ENCODE data around the gene FAM185A. TPM values are rescaled to one million over a fixed set of nuclear protein-coding genes. Genes with fewer than 3 reads are reported as not detected.
"Not testable (repeated sequence)": the region's sequence is repeated elsewhere in the genome, so short reads cannot be mapped to it uniquely, and the experiment has no call there.

The FAM185A gene
- total RNA-seq, 1 donor from 2014 or later, result 8.5 TPM

DNA sequence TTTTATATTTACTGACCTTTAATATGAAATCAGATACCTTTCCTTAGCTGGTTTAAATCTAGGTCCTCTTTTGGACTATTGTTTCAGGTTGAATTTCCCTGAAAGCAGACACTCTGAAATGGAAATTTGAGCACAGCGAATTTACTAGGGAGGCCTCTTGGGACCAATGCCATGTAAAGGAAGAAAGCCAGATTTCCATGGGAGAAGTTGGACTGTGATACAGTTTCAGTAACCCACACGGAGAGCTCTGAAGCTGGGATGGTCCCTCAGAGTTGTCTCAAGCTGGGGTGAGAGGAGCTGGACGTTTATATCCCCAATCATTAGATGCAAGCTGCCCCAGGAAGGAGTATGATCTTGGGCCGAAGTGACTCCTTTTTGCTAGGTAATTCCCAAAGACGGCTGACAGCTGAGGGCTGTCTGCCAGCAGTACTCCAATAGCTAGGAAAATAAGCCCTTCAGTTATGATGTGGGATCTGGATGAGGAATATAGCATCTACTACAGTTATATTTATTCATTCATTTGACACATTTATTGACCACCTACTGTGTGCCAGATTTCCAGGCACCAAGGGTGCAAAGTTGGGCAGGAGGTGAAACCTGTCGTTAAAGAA, 14.6 kb downstream of the FAM185A start:
- ATAC-seq (ENCODE audit: poor library complexity), result peak; percentile 62
- DNase-seq; intact Hi-C loops (cut with DNase I): not testable (repeated sequence)

DNA sequence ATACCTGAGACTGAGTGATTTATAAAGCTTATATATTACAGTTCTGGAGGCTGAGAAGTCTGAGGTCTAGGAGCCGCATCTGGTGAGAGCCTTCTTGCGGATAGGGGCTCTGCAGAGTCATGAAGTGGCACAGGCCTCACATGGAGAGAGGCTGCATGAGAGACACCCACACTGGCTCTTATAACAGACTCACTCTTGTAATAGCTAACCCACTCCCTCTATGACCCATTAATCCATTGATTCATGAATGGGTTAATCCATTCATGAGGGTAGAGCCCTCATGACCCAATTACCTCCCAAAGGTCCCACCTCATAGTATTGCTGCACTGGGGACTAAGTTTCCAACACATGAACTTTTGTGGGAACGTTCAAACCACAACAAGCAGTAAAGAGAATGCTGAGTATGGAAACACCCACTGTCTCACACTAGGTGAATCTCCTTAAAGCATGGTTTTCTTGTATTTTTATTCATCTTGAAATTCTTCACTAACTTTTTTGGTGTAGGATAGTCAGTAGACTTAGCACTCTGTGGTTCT, 20.9 kb downstream of the FAM185A start:
- ATAC-seq (ENCODE audit: poor library complexity); intact Hi-C loops (cut with DNase I); DNase-seq: not testable (repeated sequence)

DNA sequence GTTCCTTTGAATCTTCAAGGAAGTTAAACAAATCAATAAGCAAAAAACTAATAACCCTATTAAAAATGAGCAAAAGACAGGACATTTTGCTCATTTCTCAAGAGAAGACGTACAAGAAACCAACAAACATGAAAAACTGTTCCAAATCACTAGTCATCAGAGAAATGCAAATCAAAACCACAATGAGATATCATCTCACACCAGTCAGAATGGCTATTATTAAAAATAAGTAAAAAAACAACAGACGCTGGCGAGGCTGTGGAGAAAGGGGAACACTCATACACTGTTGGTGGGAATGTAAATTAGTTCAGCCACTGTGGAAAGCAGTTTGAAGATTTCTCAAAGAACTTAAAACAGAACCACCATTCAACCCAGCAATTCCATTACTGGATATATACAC, 21.7 kb downstream of the FAM185A start:
- DNase-seq; ATAC-seq (ENCODE audit: poor library complexity); intact Hi-C loops (cut with DNase I): not testable (repeated sequence)

DNA sequence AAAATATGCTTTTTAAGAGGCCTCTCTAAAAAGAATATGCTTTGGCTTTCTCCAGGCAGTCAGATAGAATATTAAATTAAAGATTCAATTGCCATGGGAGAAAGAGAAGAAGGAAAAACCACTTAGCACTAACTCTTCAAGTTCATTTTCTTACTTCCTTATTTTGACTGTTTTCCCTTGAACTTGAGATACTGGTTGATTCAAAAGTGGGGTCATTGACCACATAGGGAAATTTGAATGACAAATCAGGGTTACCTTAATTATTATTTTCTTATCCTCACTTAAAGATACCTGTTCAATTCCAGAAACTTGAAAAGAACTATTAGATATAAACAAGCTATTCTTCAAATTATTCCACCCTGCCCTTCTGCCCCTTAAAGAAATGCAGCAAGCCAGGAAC, 27.4 kb downstream of the FAM185A start:
- DNase-seq; intact Hi-C loops (cut with DNase I); ATAC-seq (ENCODE audit: poor library complexity): not testable (repeated sequence)

DNA sequence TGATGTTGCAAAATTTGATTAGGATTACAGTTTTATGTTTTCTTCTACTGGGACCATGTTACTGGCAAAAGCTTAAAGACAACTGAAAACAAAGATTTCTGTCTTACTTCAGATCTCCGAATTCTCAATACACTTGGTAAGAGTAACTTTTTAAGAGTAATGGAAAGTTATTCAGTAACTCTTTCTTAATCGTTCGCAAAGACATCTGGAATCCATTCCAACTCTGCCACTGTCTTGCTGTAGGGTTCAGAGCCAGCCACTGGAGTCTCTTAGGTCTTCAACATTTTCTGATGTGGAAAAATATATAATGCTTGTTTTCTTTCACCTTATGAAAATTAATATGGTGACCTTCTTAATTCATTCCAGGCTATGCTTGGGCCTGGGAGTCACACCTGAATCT, 29.9 kb downstream of the FAM185A start:
- ATAC-seq (ENCODE audit: poor library complexity); intact Hi-C loops (cut with DNase I); DNase-seq: not testable (repeated sequence)

DNA sequence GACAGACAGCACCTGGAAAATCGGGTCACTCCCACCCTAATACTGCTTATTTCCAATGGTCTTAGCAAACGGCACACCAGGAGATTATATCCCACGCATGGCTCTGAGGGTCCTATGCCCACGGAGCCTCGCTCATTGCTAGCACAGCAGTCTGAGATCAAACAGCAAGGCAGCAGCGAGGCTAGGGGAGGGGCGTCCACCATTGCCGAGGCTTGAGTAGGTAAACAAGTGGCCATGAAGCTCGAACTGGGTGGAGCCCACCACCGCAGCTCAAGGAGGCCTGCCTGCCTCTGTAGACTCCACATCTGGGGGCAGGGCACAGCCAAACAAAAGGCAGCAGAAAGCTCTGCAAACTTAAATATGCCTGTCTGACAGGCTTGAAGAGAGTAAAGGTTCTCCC, 32.1 kb downstream of the FAM185A start:
- ATAC-seq (ENCODE audit: poor library complexity); DNase-seq; intact Hi-C loops (cut with DNase I): not testable (repeated sequence)

DNA sequence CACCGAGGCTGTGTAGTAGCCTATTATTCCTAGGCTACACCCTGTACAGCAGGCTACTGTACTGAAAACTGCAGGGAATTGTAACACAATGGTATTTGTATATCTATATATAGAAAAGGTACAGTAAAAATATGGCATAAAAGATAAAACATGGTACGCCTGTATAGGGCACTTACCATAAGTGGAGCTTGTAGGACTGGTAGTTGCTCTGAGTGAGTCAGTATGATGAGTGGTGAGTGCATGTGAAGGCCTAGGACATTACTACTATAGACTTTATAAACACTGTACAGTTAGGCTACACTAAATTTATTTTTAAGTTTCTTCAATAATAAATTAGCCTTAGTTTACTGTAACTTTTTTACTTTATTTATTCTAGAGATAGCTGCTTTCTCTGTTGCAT, 40.0 kb downstream of the FAM185A start:
- intact Hi-C loops (cut with DNase I); DNase-seq; ATAC-seq (ENCODE audit: poor library complexity): not testable (repeated sequence)

DNA sequence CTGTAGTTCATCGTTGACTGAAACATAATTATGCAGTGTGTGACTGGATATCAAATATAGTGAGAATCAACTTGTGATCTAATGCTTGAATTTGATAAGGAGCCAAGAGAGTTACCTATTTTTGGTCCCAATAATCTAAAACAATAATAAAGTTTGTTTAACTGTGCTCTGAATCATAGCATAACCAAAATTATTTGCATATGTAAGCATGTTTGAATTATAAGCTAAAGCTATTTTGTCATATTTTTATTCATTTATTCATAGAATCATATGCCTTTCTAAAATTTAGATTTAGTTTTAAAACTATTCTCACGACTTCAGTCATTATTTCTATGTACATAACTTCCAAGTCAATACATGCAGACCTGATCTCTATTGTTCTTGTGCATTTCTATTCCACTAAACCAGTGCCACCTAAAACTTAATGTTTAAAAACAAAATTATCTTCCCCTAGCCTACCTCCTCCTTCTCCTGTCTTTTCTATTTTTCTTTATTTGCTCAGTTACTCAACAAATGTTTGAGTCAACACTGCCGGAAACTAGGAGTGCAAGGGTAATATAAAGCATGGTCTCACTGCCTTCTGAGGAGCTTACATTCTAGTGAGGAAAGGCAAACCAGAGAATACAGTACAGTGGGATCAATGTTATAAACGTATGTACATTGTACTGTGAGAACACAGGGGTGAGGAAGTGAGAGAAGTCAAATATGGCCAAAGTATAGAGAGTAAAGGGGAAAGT, 41.7 kb downstream of the FAM185A start:
- ATAC-seq (ENCODE audit: poor library complexity); intact Hi-C loops (cut with DNase I); DNase-seq: not testable (repeated sequence)

DNA sequence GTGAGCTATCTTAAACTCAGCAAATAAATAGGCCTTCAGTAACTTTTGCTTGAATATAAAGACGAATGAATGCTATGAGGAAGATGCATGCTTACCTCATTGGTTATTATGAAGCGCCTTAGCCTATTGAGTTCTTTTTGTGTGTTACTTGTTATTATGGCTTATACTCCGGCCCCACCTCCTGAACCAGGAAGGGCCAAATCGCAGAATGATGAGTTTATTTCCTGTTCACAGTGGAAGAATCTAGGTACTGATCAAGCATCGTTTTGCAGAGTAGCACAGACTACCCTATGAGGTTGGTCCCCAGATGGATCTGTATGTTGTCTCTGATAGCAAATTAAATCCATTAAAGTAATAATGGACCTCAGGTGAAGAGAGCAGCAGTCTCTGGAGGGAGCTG, 42.6 kb downstream of the FAM185A start:
- ATAC-seq (ENCODE audit: poor library complexity), result peak; percentile 40
- DNase-seq; intact Hi-C loops (cut with DNase I): not testable (repeated sequence)

DNA sequence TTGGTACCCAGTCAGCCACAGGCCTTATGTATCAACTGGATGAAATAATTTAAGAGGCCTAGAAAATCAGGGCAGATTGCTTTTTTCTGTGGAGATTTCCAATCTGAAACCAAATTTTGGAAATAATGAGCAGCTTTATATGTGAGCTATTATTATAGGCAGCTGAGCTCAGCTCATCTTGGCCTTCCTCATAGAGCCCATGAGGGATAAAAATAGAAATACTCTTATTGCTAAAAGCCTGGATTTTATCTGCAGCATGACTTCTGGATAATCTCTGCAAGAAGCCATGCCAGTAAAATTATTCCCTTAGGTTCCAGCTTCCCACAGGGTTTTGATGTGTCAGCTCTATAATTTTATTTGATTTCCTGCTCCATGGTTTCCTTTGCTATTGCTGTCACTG, 43.0 kb downstream of the FAM185A start:
- DNase-seq; intact Hi-C loops (cut with DNase I): not testable (repeated sequence)
- peak; percentile 90 for ATAC-seq (ENCODE audit: poor library complexity)

DNA sequence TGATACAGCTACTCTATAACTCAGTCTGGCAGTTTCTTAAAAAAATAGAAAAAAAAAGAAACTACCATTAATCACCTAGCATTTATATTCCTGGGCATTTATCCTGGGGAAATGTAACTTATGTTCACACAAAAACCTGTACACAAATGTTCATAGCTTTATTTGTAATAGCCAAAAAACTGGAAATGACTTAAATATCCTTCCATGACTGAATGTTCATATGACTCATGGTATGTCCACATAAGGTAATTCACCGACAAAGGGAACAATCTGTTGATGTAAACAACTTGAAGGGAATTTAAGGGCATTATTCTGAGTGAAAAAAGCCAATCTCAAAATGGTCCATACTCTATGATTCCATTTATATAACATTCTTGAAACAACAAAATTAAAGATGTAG, 45.8 kb downstream of the FAM185A start:
- intact Hi-C loops (cut with DNase I); DNase-seq; ATAC-seq (ENCODE audit: poor library complexity): not testable (repeated sequence)

DNA sequence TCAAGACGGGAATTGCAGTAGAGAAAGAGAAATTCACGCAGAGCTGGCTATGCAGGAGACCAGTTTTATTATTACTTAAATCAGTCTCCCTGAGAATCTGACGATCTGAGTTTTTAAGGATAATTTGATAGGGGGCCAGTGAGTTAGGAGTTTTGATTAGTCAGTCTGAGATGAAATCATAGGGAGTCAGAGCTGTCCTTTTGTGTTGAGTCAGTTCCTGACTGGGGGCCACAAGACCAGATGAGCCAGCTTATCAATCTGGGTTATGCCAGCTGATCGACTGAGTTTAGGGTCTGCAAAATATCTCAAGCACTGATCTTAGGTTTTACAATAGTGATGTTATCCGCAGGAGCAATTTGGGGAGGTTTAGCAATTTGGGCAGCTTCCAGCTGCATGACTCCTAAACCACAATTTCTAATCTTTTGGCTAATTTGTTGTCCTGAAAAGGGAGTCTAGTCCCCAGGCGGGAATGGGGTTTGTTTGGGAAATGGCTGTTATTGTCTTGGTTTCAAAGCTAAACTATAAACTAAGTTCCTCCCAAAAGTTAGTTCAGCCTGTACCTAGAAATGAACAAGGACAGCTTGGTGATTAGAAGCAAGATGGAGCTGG, 47.3 kb downstream of the FAM185A start:
- ATAC-seq (ENCODE audit: poor library complexity); DNase-seq; intact Hi-C loops (cut with DNase I): not testable (repeated sequence)

DNA sequence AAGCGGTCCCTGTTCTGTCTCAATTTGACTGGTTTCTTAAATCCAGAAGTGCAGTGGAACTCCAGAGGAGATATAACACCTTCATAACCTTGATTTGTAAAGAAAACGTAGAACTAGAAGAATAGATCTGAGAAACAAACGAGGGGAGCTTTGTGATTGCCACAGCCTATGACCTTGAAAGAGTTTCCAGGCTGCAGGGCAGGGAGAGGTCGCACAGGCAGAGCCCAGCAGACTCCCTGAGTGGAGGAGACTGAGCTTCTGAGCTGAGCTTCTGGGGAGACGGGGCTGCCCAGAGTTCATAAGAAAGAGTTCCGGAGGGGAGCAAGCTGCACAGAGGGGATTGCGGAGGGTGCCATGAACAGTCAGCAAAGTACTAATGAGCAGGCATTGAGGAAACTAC, 57.8 kb downstream of the FAM185A start:
- no peak for ATAC-seq (ENCODE audit: poor library complexity)
- no peak for DNase-seq
- intact Hi-C loops (cut with DNase I), result no loop called here

DNA sequence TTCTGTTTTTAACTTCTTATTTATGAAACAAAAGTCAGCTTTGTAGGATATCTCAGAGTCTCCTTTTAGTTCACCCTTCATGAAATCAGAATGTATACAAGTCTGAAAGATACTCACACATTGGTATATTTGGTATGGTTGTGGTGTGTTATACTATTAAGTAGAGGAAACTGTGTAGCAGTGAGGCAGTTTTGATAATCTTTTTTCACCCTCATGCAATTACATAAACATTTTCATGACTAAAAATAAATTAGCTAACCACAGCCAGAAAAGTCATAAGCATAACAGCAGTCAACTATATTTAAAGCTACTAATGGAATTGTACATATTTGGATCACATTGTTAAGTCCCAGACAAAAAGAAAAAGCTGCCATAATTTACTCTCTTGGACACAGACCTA, 62.1 kb downstream of the FAM185A start:
- peak; percentile 32 for ATAC-seq (ENCODE audit: poor library complexity)
- DNase-seq, result no peak
- intact Hi-C loops (cut with DNase I), result no loop called here

DNA sequence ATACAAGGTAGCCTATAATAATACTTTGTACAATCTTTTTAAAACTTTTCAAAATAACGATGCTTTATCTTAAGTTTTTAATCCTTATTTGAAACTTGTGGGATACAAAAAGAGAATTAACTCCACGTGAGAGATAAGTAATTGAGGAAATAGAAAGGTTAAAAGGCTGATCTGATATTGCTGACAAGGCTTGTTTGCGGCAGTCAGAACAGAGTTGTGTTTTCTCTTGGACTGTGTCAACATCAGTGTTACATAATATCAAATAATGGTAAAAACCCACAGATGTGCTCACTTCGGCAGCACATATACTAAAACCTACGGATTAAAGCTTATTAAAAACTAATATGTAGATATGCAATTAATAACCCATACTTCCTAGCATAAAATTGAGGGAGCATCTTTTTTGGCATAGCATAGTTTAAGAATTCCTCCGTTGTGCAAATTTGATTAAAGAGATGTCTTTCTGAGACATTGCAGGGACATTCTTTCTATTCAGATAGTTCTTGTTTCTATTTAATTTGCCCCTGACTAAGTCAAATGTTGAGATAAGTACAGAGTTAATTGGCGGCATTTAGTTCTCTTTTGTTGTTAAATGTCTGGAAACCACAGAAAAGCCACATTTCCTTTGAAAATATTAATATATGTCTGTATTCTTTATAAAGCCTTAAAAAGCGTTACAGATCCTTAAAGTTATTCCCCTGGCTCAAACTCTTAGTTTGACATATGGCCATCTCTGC, 63.3 kb downstream of the FAM185A start:
- intact Hi-C loops (cut with DNase I), result no loop called here
- DNase-seq (no peak), ATAC-seq (ENCODE audit: poor library complexity) (peak; percentile 70)

DNA sequence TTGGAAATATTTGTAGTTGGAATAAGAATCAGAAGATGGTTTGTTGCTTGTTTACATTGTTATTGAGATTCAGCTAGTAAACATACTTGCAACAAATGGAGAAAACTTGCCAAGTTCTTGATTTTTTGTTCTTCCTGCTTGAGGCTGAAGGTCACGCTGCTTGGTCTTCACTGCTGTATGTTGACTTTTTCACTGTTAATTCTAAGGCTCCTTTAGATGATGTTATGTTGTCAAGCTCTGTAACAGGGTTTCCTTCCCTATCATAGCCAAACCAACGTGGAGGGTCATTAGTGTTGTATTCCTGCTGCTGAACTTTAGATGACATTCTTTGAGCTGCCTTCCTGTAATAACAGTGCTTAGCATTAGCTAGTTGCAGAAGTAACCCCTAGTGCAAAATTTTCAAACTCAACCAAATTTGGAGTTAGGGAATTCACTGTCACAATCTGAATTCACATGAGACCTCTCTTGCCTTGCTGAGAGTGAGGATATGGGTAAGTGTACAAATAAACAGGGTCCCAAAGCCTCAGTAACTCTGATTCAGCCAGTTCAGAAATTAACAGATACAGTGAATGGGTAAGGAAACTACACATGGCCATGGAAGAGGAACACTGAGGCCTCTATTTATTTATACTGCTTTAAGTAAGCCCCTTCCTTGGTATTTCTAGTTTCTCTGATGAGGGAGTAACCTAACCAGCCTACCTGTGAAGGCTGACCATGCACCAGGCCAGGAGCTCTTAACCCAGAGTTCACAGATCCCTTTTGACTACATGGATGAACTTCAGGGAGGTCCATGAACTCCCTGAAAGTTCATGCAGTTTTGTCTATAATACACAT, 64.6 kb downstream of the FAM185A start:
- no peak for ATAC-seq (ENCODE audit: poor library complexity)
- intact Hi-C loops (cut with DNase I), result no loop called here
- no peak for DNase-seq

DNA sequence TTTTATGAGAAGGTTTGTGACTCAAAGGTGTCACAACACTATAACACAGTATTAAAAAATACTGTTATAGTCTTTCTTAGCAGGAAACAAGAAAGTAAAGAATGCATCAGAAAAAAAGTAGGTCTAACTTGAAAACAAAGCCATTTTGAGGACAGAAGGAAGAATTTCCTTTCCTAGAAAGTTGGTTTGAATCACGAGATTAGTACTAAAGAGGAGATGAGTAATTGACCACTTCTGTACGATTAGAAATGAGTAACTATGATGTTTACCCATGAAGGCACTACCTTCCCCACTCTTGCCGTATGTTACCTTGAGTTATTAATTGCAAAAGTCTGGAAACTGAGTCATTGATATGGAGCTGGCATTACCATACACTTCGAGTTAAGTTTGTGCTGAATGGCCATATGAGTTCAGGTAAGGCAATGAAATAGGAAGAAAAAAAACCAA, 65.2 kb downstream of the FAM185A start:
- intact Hi-C loops (cut with DNase I), result no loop called here
- DNase-seq (no peak), ATAC-seq (ENCODE audit: poor library complexity) (no peak)
